SIG-M5 (cell line): ENCODE data around the gene RAB4B.
"Not testable (repeated sequence)": the region's sequence is repeated elsewhere in the genome, so short reads cannot be mapped to it uniquely, and the experiment has no call there.

Experiments used
- DNase-seq: peaks from one replicate; lab custom pipeline; 2025; lab: John Stamatoyannopoulos, UW

The RAB4B gene

DNA sequence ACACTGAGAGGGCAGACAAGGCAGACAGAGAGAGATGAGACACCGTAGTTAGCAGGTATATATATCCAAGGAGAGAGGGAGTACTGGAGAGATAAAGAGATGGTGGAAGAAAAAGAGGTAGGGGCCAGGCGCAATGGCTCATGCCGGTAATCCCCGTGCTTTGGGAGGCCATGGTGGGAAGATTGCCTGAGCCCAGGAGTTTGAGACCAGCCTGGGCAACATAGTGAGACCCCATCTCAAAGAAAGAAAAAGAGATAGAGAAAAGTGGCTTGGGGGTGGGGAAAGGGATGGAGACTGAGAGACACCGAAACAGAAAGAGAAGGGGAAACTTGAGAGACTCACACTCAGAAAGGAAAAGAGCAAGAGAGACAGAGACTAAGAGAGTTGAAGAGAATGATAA is 2.5 kb downstream of the RAB4B start:
- no peak for DNase-seq

DNA sequence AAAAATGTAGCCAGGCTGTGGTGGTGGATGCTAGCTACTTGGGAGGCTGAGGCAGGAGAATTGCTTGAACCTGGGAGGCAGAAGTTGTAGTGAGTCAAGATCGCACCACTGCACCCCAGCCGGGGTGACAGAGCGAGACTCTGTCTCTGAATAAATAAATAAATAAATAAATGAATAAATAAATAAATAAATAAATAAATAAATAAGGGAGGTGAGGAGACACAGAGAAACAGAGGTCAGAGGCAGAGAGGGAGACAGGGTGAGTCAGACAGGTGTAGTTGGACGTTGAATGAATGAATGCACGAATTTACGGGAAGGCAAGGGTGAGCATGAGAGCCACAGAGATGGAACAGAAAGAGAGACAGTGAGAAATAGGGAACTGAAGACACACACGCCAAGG is 3.1 kb downstream of the RAB4B start:
- DNase-seq = no peak

DNA sequence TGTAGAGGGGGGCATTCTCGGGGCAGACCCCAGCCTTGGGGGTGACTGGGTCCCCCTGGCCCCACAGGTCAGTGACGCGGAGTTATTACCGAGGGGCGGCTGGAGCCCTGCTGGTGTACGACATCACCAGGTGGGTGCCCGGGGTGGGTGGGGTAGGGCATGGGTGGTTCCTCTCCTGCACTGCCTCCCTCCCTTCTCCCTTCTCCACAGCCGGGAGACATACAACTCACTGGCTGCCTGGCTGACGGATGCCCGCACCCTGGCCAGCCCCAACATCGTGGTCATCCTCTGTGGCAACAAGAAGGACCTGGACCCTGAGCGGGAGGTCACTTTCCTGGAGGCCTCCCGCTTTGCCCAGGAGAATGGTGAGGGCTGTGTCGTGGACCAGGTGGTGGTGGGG is 5.7 kb downstream of the RAB4B start:
- DNase-seq = no peak

DNA sequence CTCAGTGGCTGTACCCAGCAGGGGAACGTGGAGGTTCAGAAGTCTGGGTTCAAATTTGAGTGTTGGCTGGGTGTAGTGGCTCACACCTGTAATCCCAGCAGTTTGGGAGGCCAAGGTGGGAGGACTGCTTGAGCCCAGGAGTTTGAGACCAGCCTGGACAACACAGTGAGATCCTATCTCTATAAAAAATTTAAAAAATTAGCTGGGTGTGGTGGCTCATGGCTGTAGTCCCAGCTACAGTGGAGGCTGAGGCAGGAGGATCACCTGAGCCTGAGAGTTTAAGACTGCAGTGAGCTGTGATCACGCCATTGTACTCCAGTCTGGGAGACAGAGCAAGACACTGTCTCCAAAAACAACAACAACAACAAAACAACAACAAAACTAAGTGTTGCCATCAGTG is 6.1 kb downstream of the RAB4B start:
- not testable (repeated sequence) for DNase-seq

DNA sequence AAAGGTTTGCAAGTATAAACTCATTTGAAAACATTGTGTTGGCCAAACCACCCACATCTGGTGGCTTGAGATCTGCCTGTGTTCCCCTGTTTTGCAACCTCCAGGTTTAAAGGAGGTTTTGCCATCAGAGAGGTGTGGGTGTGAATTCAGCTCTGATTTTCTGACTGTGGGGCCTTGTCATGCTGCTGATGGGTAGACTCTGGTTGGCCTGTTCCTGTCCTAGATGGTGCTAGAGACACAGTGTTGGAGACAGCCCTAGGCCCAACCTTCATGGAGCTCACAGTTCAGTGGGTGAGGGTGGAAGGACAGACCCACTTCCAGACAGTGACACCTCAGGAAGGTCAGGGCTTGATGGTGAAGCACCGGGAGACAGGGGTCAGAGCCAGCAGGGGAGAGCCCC is 7.5 kb downstream of the RAB4B start:
- no peak for DNase-seq

DNA sequence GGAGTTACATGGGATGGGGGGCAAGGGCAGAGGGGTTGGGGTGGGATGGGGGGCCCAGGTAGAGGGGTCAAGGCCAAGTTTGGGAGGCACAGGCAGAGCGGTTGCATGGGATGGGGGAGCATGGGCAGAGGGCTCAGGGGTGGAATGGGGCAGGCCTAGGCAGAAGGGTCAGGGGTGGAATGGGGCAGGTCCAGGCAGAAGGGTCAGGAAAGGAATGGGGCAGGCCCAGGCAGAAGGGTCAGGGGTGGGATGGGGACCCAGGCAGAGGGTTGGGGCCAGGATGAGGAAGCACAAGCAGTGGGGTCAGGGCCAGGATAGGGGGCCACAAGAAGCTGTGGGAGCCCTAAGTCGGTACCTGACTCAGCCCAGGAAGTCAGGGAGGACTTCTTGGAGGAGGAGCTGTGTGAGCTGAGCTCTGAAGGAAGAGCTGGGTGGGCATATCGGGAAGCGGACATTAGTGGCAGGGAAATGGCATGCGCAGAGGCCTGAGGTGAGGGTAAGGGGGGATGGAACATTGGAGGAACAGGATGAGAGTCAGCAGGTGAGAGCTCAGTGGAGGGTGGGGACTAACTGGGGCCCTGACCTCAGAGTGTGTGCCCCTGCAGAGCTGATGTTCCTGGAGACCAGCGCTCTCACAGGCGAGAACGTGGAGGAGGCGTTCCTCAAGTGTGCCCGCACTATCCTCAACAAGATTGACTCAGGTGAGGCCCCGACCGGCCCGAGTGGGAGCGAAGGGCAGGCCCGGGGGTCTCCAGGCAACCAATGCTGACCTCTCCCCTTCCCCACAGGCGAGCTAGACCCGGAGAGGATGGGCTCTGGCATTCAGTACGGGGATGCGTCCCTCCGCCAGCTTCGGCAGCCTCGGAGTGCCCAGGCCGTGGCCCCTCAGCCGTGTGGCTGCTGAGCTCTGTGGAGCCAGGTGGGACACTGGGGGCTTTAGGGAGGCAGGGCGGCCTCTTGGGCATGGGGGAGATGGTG is 8.3 kb downstream of the RAB4B start:
- DNase-seq = no peak

DNA sequence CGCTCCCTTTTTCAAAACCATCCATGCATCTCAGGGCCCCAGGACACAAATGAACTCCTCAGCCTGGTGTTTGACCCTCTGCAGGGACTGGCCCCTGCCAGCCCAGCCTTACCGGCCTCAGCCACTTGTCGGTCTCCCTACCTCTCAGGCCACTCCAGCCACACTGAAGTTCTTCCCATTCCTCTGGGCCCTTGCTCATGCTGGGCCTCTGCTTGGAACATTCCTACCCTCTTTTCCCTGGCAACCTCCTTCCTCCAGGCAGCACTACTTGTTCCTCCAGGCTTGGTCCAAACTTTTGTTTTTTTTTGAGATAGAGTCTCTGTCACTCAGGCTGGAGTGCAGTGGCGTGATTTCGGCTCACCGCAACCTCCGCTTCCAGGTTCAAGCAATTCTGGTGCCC is 13.3 kb downstream of the RAB4B start:
- DNase-seq = no peak

DNA sequence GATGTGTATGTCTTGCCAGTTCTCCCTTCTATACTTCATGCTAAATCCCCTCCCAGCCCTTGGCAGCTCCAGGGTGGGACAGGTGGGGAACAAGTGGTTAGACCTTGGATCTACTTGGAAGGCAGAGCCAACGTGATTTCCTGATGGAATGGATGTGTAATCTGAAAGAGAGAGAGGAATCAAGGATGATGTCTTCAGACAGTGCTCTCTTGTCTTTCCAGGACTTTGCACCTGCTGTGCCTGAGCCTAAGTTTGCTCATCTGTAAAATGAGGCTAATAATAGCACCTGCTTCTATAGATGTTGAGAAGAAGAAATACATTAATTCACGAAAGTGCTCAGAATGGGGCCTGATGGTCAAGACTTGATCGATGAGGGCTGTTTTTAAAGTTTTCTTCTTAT is 13.9 kb downstream of the RAB4B start:
- DNase-seq = no peak

DNA sequence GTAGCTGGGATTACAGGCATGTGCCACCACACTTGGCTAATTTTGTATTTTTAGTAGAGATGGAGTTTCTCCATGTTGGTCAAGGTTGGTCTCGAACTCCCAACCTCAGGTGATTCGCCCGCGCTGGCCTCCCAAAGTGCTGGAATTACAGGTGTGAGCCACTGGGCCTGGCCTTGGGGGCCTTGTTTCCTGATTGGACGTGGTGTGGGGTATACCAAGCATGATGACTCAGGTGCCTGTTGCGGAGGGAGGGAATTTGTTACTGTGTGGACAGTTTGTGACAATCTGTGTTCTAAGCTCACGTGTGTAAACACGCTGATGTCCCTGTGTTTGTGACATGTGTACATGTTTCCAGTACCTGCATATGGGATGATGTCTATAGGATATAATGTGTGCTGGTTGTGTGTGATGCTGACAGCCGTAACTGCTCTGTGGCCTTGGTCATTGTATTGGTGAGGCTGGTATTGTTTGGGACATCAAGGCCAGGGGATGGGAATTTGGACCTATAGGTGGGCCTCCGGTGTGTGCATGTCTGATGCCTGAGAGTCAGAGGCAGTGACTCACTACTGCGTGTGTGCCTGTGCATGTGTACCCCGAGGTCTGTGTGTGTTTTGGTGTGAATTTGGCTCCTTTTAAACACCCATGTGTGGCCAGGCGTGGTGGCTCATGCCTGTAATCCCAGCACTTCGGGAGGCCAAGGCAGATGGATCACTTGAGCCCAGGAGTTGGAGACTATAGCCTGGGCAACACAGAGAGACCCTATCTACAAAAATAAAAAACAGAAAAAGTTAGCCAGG is 19.3 kb downstream of the RAB4B start:
- no peak for DNase-seq

DNA sequence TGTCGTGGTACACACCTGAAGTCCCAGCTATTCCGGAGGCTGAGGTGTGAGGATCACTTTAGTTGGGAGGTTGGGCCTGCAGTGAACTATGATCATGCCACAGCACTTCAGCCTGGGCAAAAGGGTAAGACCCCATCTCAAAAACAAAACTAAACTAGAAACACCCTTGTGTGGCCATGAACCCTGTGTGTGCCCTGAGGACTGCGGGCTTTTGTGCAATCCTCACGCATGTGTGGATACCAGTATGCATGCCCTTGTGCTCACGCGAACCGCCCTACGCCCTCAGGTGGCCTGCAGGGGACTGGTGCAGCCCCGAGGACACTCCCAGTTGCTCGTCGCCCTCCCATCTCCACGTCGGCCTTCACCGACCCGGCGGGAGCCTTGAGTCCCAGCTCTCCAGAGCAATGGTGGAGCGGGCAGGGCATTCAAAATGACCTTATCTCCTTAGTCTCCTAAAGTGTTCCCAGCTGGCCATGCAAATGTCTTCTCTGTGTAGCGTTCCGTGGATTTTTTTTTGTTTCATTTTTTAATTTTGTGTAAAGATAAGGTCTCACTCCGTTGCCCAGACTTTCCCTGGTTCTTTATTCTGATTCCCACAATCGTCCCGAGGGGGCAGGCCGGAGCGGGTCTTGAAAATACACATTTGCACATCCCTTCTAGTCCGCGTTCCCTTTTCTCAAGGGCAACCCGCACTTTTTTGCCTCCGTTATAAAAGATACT is 20.1 kb downstream of the RAB4B start:
- no peak for DNase-seq

DNA sequence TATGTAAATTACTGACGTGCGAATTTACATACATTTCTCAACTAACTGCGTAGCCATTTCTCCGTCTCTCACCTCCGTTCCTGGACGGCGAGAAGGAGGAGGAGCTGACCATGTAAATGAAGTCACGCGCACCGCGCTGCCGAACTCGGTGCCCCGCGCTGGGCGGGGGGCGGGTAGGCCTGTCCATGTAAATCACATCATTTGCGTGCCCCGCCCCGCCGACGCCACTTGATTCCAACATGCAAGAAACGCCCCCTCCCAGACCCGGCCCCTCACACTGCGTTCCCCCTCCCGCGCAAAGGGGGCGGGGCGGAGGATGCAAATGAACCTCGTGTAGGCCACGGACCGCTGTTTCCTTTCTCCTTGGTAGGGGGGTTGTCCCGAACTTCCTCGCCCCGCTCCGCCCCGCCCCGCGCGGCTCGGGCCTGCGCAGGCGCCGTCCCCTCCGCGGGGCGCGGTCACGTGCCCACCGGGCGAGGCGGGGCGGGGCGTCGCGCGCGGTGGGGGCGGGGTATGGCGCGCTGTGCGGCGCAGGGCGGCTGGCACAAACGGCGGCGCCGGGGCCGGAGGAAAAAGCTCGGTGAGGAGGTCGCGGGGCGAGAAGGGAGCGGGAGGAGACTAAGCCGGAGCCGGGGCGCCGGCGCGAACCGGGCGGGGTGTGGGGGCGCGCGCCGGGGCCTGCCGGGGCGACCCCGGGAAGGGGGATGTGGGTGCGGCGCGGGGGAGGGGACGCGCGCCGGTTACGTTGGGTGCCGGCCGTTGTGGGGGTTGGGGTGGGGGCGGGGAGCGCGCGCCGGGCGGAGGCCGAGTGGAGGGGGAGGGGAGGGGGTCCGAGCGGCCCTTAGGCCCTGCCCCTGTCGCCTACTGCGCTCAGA is 20.9 kb downstream of the RAB4B start, which contains the start of gene EGLN2:
TSS of gene EGLN2 (plus strand) at position 509 of the 875 bp plus-strand sequence. CDS start 1,382 bp downstream, outside the sequence.
- peak; percentile 93 for DNase-seq

DNA sequence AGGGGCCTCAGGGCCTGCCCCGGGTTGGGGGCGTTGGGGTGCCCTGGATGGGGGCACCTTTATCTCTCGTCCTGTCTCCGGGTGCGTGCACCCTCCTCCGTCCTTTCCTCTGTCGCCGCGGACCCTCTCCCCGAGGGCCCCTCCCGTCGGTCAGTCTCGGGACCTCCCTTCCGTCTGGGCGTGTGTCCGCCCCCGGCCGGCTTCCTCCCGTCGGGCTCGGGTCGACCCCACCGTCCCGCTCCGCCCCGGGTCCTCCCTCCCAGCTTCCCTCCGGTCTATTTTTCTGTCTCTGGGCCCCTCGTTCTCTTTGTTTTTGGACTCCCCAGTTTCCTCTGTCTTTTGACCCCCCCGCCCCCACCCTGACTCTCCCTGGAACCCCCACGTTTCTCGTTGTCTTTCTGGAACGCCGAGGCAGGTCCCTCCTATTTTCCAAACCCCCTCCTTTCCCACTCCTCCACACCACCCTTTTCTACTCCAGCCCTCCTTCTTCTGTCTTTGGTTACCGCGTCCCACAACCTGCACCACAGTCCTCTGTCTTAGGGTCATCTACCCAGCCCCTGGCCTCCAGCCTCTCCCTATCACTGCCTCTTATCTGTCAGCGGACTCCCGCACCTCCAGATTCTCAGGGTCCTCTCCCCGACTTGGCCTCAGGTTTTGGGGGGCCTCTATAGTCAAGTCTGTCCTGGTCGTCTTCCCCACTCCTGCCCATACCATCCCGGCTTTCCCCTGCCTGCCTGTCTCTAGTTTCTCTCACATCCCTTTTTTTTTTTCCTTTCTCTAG is 21.7 kb downstream of the RAB4B start:
- DNase-seq = no peak

DNA sequence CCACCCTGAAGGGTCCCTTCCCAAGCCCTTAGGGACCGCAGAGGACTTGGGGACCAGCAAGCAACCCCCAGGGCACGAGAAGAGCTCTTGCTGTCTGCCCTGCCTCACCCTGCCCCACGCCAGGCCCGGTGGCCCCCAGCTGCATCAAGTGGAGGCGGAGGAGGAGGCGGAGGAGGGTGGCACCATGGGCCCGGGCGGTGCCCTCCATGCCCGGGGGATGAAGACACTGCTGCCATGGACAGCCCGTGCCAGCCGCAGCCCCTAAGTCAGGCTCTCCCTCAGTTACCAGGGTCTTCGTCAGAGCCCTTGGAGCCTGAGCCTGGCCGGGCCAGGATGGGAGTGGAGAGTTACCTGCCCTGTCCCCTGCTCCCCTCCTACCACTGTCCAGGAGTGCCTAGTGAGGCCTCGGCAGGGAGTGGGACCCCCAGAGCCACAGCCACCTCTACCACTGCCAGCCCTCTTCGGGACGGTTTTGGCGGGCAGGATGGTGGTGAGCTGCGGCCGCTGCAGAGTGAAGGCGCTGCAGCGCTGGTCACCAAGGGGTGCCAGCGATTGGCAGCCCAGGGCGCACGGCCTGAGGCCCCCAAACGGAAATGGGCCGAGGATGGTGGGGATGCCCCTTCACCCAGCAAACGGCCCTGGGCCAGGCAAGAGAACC is 22.4 kb downstream of the RAB4B start:
- no peak for DNase-seq

DNA sequence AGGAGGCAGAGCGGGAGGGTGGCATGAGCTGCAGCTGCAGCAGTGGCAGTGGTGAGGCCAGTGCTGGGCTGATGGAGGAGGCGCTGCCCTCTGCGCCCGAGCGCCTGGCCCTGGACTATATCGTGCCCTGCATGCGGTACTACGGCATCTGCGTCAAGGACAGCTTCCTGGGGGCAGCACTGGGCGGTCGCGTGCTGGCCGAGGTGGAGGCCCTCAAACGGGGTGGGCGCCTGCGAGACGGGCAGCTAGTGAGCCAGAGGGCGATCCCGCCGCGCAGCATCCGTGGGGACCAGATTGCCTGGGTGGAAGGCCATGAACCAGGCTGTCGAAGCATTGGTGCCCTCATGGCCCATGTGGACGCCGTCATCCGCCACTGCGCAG is 22.9 kb downstream of the RAB4B start:
- DNase-seq = no peak

DNA sequence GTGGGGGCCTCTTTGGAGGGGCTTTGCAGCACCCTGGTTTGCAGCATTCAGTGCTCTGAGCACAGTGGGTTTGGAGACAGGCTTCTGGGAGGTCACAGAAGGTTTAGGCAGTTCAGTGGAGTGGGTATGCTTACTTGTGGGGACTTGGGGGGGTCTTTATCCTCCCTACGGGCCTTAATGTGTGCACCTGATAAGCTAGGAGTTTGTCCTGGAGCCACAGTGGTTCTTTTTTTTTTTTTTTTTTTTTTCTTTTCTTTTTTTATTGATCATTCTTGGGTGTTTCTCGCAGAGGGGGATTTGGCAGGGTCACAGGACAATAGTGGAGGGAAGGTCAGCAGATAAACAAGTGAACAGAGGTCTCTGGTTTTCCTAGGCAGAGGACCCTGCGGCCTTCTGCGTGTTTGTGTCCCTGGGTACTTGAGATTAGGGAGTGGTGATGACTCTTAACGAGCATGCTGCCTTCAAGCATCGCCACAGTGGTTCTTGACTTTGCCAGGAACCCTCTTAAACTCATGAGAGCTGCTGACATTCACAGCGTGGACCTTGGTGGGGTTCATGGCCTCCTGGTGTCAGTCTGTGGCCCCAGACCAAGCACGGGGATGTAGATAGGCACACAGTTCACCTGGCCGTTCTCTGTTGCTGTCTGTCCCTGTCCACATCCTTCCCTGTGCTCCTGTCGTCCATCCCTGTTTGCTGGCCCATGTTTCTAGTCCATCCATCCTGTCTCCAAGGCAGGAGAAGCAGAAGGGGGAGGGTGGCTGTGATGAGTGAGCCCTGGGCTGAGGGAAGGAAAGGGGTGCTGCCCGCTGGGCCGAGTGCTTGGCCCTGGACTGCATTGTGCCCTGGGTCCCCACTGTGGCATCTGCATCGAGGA is 23.6 kb downstream of the RAB4B start:
- no peak for DNase-seq

DNA sequence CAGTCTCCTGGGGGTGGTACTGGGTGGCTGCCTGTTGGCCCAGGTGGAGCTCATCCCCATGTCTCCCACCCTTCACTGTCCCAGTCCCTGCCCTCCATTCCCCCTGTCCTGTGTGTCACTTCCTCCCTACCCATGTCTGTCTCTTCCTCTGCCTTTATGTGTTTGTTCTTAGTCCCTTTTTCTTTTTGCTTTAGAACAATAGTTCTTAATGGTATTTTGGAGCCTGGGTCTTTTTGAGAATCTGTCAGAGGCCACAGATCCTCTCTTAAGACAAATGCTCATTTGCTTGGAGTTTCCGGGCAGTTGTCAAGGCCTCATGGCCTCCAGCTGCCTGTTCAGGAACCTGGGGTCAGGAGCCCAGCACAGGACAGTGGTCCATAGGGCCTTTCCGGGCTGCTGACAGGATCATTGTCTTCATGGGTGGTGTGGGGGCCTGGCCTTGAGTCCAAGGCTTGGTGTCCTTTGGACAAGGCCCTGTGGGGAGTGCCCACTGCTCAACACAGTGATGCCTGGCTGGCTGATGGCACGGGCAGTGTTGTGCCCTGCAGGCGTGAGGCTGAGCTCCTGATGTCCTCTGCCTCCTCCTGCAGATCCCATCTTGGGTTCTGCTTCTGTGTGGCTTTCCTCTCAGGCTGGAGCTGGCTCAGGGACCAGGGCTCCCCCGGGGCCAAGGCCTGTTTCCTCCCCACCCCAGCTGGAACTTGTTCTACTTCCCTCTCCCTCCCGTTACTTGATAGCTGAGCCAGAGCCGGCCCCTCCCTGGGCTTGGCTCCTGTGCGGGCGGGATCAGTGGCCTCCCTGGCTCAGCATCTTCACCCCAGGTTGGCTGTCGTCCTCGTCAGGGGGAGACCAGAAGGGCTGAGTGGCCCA is 24.5 kb downstream of the RAB4B start:
- no peak for DNase-seq

DNA sequence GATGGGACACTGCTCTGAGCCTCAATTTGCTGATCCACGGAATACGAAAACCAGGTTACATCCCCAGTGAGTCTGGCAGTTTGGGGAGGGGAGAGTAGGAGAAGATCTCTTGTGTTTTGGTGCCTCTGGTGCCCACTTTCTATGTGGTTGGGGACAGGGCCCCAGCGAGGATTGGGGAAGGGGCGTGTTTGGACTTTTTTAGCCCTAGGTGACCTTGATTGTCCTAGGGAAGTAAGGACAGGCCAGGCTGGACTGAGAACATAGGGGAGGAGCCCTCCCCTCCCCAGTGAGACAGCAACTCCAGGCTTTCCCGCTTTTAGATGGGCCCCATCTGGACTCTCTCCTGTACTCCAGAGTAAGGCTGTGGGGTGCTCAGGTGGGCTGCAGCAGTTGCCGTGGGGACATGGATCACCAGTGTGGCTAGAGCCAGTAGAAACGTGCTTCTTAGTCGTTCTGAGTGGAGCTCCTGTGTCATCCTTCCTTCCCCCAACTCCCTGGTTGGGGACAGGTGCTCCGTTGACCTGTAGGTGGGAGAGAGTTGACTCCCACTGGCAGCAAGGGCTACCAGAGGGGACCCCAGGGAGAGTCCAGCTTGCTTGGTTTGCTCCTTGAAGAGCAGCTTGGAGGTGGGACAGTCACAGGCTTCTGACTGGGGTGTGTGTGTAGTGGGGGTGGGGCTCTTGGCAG is 25.3 kb downstream of the RAB4B start:
- no peak for DNase-seq
